DMS114 treated with DMSO at 0.1 percent for 48 hours (cell line): ENCODE results near the gene TFCP2.
"Not testable (repeated sequence)": the region's sequence is repeated elsewhere in the genome, so short reads cannot be mapped to it uniquely, and the experiment has no call there.

Source experiments
- DNase-seq: peaks from one replicate; lab custom pipeline; 2025; ENCODE audit not compliant: unreplicated experiment; lab: John Stamatoyannopoulos, UW

TFCP2 gene, protein sequence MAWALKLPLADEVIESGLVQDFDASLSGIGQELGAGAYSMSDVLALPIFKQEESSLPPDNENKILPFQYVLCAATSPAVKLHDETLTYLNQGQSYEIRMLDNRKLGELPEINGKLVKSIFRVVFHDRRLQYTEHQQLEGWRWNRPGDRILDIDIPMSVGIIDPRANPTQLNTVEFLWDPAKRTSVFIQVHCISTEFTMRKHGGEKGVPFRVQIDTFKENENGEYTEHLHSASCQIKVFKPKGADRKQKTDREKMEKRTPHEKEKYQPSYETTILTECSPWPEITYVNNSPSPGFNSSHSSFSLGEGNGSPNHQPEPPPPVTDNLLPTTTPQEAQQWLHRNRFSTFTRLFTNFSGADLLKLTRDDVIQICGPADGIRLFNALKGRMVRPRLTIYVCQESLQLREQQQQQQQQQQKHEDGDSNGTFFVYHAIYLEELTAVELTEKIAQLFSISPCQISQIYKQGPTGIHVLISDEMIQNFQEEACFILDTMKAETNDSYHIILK

DNA sequence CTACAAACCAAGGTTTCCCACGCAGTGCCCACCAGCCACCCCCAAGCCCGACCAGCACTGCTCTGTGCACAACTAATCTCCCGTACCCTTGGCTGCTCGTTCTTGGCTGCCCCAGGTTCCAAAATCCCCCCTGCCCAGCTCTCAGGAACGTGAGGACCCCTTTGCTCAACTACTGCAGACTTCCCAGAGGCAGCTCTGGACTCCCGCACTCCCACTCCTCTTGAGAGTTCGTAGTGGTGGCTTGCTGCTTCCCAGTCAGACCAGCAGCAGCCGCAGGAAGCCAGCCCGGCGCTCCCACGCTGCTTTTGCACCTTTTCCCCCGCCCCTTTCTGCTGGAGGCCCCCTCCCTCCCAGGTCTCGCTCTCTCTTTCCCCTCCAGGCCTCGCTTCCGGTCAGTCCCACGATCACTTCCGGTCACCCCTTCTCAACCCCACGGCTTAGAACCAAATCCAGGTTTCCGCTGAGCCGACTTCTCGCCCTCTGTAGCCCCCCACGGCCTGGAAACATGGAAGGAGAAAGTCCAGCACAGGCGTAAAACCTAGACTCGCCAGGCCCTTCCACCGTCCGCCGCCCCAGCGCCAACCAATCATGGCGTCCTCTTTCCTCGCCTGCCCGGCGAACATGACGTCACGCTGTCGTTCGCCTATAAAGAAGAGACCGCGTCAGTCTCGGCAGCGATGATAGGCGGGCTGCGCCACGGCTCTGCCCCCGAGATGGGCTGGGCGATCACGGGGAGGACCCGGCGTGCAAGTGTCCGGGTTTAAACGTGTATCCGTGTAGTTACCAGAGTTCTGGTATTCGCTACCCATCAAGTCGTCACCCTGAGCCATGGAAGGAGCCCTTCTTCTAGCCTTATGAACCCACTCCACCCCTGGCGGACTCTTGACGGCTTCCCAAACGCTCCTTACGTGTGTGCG is at the start of gene TFCP2:
TFCP2 (minus strand) TSS at position 621 of the 917 bp plus-strand sequence. CDS start 713 bp downstream, outside the sequence.
- DNase-seq, result peak; percentile 95

DNA sequence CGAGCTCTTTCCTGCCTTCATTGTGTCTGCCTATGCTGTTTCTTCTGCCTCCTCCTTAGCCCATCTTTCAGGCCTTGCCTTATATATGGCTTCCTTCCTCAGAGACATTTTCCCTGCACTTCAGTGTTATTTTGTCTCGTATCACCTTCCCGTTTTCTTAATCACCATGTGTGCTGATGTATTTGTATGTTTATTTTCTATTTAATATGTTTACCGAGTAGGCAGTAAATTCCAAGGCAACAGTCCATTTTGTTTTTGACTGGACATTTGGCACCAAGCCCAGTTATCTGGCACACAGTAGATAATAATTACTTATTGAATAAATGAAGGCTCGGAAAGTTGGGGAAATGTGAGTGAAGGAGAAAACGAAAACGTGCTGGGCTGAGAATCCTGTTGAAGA is 49.5 kb upstream of the TFCP2 start:
- no peak for DNase-seq

DNA sequence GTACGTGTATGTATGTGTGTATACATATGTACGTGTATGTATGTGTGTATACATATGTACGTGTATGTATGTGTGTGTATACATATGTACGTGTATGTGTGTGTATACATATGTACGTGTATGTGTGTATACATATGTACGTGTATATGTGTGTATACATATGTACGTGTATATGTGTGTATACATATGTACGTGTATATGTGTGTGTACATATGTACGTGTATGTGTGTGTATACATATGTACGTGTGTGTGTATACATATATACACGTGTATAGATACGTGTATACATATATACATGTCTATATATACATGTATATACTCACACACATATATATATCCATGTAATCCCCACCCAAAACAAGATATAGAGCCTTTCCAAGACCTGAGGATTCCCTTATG is 46.9 kb upstream of the TFCP2 start:
- not testable (repeated sequence) for DNase-seq

DNA sequence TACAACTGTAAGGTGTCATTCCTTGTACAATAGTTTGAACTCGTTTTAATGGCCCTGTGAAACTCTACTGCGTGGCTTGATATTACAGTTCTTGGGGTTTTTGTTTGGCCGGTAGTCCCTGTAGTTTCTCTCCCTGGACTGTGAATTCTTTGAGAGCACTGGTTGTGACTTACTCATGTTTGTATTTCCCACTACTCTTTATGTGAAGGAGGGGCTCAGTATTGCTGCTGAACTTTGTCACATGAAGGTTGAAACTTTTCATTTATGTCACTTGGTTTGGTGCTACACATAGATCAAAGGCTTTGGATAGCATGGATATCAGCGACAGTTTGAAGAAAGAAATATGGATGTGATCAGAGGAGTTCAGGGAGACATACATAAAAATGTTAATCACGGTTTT is 46.4 kb upstream of the TFCP2 start:
- DNase-seq, result no peak

DNA sequence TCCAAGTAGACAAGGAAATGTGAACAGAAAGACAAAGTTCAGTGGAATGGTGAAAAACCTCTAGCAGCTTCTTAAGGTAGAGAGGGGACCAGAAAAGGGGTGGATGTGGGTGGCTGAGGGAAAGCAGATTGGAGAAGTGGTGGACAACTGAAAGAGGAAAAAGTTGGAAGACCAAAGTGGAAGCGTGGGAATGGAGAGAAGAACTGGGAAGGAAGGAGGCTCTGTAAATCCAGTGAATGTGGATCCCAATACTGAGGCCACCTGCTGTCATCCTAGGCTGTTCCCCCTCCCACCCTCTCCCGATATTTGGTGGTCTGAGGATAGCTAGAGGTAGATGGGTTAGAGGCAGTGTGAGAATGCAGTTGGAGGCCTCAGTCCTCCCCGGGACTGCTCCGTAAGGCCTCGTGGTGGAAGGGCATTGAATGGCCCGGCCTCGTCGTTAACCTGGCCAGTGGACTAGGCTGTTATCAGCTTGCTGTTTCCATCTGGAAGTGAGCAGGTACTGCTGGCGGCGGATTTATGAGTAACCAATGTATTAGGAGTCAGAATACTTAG is 45.7 kb upstream of the TFCP2 start:
- no peak for DNase-seq

DNA sequence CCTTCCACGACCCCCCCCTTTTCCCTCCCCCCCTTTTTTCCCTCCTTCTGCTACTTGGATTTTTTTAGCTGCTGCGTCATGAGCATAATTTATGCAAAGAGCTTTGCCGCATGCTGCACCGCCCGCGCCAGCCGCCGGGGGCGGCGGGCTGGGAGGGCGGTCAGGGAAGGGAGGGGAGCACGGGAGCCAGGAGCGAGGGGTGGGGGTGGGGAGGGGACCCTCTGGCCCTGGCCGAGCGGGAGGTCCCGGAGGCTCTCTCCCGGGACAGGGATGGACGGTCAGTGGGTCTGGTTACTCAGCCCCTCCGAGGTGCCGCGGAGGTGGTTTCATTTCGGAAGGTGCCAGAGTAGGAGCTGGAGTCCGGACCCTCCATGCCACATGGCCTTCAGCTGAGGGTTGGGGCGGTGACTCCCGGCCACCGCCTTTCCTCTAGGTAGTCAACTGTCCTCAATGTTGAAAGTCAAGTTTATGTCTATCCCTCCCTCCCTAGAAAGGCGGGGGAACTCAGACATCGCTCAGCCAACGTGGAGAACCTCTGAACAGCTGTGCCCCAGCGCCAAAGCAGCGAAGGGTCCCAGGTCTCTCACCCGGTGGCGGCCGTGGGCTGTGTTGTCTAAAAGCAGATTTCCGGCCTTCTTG is 45.2 kb upstream of the TFCP2 start, which contains the start of gene POU6F1:
POU6F1 (minus strand) TSS at position 95 of the 639 bp plus-strand sequence. CDS start 11,226 bp downstream, outside the sequence.
- peak; percentile 41 for DNase-seq

DNA sequence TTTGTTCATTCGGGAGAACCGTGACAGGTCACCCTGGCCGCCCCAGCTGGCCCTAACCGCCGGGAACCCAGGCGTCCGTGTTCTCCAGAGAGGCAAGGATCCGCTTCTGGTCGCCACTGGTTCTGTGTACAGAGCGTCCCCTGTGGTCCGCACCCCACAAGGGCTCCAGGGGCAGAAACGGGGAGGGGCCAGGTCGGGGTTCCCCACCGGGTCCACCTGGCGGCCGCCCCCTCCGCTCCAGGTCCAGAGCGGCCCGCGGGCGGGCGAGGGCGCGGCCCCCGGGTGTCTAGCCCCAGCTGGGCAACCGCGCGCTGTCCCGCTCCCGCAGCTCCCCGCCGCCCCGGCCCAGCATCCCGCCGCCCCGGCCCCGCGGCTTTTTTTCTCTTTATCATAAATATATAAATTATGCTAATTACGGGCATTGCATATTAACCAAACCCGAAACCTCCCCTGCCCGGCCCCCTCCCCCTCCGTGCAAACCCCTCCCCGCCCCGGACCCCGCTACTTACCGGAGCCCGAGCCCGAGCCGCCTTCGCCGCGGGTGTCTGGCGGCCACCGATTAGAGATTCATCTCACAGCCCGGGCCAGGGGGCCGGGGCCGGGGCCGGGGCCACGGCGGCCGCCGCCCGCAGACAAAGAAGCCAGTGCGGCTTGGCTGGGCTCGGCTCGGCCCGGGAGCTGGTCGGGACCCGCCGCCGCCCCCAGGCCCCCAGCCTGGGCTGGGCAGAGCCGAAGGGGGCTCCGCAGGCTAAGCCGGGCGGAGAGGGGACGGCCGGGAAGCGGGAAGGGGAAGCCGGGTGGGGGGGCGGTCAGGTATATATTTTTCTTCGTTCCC is 44.4 kb upstream of the TFCP2 start:
- no peak for DNase-seq

DNA sequence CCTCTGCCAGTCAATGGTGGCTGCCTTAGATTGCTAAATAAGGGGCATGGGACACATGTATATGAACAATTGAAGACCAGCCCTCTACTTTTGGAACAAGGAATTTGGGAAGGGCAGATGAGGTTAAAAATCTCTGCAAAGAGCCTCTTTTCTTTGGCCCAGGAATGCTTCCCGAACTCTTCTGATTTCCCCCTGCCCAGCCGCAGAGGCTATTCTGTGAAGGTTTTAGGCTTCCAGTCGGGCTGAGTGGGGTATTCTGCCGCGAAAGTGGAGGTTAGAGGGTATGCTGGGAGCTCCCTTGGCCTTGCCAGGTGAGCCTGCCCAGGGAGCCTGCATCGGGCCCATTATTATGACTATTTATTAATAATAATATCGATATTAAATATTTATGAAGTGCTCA is 43.7 kb upstream of the TFCP2 start:
- DNase-seq, result no peak

DNA sequence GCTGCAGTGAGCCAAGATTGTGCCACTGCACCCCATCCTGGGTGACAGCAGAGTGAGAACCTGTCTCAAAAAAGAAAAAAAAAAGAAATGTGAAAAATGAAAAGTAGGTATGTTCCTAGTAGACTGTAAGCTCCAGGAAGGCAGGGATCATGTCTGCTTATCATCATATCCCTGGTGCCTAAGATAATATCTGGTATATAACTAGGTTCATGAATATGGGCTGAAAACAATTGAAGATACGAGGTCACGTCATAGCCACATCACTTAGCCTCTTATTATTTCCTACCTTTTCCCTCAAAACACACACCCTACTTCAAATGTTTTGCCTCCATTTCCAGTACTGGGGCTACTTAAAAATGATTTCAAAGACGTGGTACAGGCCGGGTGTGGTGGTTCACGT is 42.0 kb upstream of the TFCP2 start:
- no peak for DNase-seq

DNA sequence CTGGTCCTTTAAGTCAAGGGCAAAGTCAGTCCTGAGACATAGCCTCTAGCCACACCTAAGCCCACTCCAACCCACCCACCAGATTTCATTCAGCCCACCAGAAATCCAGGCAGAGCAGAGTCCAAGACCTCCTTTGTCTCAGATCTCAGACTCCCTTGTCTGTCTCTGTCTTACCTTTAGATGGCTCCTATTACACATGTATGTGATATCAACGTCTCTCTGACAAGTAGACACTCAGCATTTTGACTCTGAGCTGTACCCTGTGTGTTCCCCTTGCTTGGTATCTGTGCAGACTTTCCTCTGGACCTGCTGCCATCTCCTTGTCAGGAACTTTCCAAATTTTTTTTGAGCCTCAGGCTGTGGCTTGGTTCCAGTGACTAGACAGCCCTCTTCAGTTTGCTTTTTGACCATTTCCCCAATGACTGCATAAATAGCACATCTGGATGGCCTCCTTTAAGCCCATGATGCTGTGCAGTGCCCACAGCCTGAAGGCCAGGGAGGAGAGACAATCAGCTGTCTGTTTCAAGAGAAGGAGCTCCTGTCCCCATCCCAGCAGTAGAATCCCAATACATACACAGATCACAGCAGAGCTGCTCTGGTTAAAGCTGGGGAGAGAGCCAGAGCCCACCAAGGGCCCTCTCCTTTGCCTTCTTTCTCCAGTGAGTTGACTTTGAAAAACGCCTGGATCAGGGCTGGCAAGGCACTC is 37.9 kb upstream of the TFCP2 start:
- DNase-seq, result no peak

DNA sequence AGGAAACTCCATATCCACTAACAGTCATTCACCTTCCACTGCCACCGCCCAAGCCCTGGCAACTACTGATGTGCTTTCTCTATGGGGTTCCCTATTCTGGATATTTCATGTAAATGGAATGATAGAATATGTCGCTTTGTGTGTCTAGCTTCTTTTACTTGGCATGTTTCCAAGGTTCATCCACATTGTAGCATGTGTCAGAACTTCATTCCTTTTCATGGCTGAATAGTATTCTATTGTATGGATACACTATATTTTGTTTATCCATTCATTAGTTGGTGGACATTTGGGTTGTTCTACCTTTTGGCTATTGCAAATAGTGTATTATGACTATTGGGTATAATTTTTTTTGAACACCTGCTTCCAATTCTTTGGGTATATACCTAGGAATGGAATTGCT is 36.3 kb upstream of the TFCP2 start:
- no peak for DNase-seq

DNA sequence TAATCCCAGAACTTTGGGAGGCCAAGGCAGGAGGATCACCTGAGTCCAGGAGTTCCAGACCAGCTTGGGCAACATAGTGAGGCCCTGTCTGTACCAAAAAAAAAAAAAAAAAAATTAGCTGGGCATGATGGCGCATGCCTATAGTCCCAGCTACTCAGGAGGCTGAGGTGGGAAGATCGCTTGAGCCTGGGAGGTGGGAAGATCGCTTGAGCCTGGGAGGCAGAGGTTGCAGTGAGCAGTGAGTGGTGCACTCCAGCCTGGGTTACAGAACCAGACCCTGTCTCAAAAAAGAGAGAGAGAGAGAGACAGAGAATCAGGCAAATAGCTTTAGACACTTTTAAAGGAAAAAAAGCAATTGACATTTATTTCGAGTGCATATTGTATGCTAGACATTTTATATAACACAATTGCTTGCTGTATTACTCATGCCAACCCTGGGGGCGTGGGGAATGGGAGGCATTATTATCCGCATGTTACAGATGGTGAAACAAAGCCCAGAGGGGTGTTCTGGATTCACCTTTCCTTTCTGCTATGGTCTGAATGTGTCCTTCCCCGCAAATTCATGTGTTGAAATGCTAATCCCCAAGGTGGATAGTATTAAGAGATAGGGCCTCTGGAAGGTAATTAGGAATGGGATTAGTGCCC is 35.2 kb upstream of the TFCP2 start:
- DNase-seq, result no peak

DNA sequence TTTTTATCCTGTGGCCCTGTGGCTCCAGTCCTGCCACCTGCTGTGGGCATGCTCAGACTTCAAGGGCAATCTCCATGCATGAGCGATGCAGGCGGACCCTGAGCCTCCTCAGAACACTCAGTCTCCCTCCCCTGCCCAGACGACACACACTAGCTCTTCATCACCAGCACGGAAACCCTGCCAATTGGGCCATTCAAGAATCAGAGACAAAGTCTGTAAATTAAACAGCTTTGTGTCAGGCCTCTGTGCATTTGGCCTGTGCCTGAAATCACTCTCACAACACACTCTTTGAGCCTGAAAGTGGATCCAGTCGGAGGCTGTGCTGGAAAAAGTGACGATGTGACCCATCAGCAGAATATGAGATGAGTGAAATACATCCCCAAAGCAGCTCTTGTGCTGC is 32.4 kb upstream of the TFCP2 start:
- DNase-seq, result no peak

DNA sequence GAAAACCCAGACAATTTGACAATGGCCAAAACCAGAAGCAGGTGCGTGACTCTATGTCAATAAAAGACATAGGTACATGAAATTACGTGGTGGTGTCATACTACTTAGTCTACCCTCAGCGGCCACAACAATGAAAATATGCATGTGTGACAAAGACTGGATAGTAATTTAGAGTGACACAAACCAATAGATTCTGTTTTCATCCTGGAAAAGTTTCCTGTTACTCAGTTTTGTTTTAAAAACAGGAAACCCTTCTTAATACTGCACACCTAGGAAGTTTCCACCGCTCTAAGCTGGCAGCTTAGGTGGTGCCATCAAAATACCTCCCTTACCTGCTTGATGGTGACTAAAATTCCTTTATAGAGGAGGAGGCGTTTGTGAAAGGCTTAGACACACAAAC is 29.8 kb upstream of the TFCP2 start:
- DNase-seq, result no peak

DNA sequence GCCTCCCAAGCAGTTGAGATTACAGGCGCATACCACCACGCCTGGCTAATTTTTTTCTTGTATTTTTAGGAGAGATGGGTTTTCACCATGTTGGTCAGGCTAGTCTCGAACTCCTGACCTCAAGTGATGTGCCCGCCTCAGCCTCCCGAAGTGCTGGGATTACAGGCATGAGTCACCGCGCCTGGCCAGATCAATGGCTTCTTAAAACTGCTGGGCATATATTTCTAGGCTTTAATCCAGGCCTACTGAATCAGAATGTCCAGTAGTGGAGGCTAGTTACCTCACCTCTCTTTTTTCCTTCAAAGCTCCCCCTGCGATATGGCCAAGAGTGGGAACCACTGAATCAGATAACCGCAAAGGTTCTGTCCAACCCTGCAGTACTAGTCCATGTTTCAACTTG is 27.9 kb upstream of the TFCP2 start:
- no peak for DNase-seq

DNA sequence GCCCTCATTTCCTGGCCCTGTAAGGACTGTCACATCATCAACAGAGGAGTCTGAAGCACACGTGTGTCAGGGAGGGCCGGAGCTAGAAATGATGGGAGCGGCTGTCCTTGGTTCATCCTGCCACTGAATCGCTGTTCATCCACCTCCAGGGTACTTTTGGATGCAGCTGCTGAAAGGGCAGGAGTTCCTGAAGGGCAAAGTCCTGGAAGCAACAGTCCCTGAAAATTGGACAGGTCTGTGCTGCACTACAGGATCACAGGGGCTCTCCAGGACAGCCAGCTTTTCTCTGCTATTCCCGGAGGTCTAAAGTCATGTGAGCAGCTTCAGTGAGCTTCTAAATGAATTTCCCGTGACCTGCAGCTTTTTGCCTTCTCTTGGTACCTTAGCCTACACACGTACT is 27.2 kb upstream of the TFCP2 start:
- DNase-seq, result no peak

DNA sequence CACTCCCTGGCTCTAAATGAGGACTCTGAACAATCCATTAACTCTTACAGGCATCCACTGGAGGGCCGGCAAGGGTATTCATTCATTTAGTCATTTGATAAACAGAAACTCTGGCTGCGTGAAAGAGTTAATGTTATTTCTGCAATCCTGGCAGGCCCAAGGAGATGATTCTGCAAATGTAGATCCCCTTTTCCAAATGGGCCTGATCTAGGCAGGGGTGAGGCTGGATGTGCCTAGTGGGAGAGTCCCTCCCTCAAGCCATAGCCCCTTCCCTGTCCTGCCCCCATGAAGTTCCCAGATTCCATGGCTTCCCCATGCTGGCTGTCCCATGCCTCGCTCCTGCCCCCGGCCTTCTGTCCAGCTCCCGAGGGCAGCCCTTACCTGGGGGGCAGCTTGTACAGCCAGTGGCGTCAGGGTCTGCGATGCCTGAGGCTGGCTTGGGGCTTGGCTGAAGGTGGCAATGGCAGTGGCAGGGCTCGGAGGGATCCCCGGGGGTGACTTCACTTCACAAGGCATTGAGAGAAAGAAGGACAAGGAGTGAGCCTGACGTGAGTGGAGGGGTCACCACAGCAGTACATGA is 26.5 kb upstream of the TFCP2 start:
- DNase-seq, result no peak

DNA sequence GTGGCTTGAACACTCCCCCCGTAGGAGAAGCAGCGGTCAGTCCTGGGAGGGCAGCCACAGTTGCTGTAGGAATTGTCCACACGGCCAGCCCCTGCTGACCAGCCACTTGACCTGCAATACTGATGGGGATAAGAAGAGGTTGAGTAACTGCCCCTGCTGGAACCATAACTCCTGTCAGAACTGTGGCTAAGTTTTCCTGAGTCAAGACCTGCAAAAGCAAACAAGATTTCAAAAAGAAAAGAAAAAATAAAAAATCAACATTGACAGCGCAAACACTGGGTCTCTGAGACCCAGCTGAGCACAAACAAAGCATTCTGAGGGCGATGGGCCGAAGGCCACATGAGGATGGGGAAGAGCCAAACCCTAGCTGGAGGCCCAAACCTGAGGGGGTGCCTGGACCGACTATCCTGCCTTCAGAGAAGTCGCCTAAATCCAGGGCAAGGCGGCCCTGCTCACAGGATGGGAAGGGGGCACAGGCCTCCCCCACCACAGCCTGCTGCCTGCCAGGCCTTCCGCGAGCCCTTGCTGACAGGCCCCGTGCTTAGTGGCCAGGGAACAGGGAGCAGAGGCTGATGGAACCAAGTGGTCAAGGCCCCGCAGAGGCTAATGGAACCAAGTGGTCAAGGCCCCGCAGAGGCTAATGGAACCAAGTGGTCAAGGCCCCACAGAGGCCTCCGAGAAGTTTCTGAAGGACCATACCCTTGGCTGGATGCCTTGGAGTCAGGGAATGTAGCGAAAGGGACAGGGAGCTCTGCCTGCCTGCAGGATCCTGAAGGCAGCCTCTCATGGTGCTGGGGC is 25.8 kb upstream of the TFCP2 start:
- no peak for DNase-seq
